Left lung (tissue), 10 donors: Measurements from ENCODE around the gene CSTPP1. TPM values are rescaled to one million over a fixed set of nuclear protein-coding genes. Genes with fewer than 3 reads are reported as not detected.

ENCODE experiments used
- ATAC-seq: fragments of 200-7000 bp; cut with Tn5 transposase; one replicate; pipeline ENCODE4 v1.9.1; 2020; ENCODE audit warnings: moderate library complexity
- DNase-seq, 4 donors: peaks; one replicate each; pipeline ENCODE4 v3.0.0-alpha.2; 2013 to 2020
- H3K27ac ChIP-seq, 2 donors: fragments of 200-600 bp; sonication (generic) in 1 of 2; one replicate each; pipeline versions ENCODE4 v1.5.0 to v1.8.0; 2020 to 2021
- H3K27me3 ChIP-seq, 2 donors: fragments of 200-600 bp; sonication (generic) in 1 of 2; one replicate each; pipeline versions ENCODE4 v1.5.0 to v1.8.0; 2020 to 2021
- H3K36me3 ChIP-seq, 2 donors: fragments of 200-600 bp; sonication (generic) in 1 of 2; one replicate each; pipeline versions ENCODE4 v1.5.0 to v1.8.0; 2020 to 2021
- H3K4me1 ChIP-seq, 2 donors: fragments of 200-600 bp; one replicate each; pipeline ENCODE4 v1.8.0; 2021
- H3K4me3 ChIP-seq, 2 donors: fragments of 200-600 bp; sonication (generic) in 1 of 2; one replicate each; pipeline versions ENCODE4 v1.5.0 to v1.8.0; 2020 to 2021; ENCODE audit warnings: mild to moderate bottlenecking in 1 of 2
- H3K9me3 ChIP-seq, 2 donors: fragments of 200-600 bp; sonication (generic) in 1 of 2; one replicate each; pipeline versions ENCODE4 v1.5.0 to v1.8.0; 2020 to 2021
- CTCF ChIP-seq, 2 donors: fragments of 200-600 bp; sonication (generic) in 1 of 2; IDR thresholded peaks; one replicate each; pipeline versions ENCODE4 v1.5.0 to v1.8.0; 2021; ENCODE audit warnings: antibody characterized with exemption in 2 of 2
- intact Hi-C, 2 donors: fragments of 100-400 bp; cut with DNase I; formaldehyde crosslinking; loops; one replicate each; pipeline versions ENCODE4 v1.11.2 to v1.14.2; 2022
- polyA plus RNA-seq, 6 donors: library from polyadenylated mRNA; unstranded; fragments of 120-200 nt; gene quantifications; one replicate each; pipeline ENCODE4 v1.2.1, GENCODE V29; 2013; ENCODE audit not compliant: insufficient read length in 6 of 6
- total RNA-seq, 2 donors: library from RNA; stranded (reverse); fragmentation: NEBNext Ultra II Directional; extraction: Animal tissue kit (Norgen Biotek cat#: 25700); gene quantifications; one replicate each; pipeline ENCODE4 v1.2.1, GENCODE V29; 2021
- donor health status: DM: no; HTN: yes; CAD: no.
- donor health status: DM: no; HTN: no; CAD: no.

Gene CSTPP1
- total and polyA plus RNA-seq, 8 donors = 28.7 to 56.0 (median 51.4) TPM

- DNase-seq = no peak
- no peak for ATAC-seq
- Histone ChIP-seq H3K36me3 (peaks cover 4 to 80% of the 10 kb centered on the region in 2 donors), H3K4me1 (no peaks in the 10 kb centered on the region), H3K27me3 (no peaks in the 10 kb centered on the region), H3K27ac (no peak overlapping the region), H3K4me3 (no peak overlapping the region), H3K9me3 (no peaks in the 10 kb centered on the region)
- intact Hi-C loops = no loop called here
- TF ChIP-seq CTCF (IDR thresholded peaks at IDR 0.05) = no peak
These were observed 228.8 kb downstream of the CSTPP1 start for GRCh38 chr11:47165253-47165840.

- ATAC-seq = no peak
- intact Hi-C loops = no loop called here
These were observed 229.8 kb downstream of the CSTPP1 start for GRCh38 chr11:47166368-47166767.

GRCh38 chr11:47171061-47171838, 234.7 kb downstream of the CSTPP1 start:
- Histone ChIP-seq H3K27ac (no peak overlapping the region), H3K9me3 (no peaks in the 10 kb centered on the region), H3K4me3 (no peak overlapping the region), H3K27me3 (no peaks in the 10 kb centered on the region), H3K36me3 (peaks cover 4 to 89% of the 10 kb centered on the region in 2 donors), H3K4me1 (peaks cover 8 to 25% of the 10 kb centered on the region in 2 donors)
- no peak for TF ChIP-seq CTCF (IDR thresholded peaks at IDR 0.05)
- intact Hi-C loops = no loop called here
- DNase-seq = no peak
- ATAC-seq = no peak

More at GRCh38 chr11:47166368-47166767, 229.8 kb downstream of the CSTPP1 start:
- Histone ChIP-seq H3K27ac (no peak overlapping the region), H3K4me3 (no peak overlapping the region), H3K27me3 (no peaks in the 10 kb centered on the region), H3K36me3 (peaks cover 4 to 90% of the 10 kb centered on the region in 2 donors), H3K4me1 (no peaks in the 10 kb centered on the region), H3K9me3 (no peaks in the 10 kb centered on the region)
- DNase-seq = no peak
- no peak for TF ChIP-seq CTCF (IDR thresholded peaks at IDR 0.05)

GRCh38 chr11:47171856-47172255, 235.3 kb downstream of the CSTPP1 start:
- Histone ChIP-seq H3K27ac (no peak overlapping the region), H3K27me3 (no peaks in the 10 kb centered on the region), H3K9me3 (no peaks in the 10 kb centered on the region), H3K4me1 (peaks cover 8 to 25% of the 10 kb centered on the region in 2 donors), H3K36me3 (peaks cover 4 to 83% of the 10 kb centered on the region in 2 donors), H3K4me3 (no peak overlapping the region)
- TF ChIP-seq CTCF (IDR thresholded peaks at IDR 0.05) = no peak
- no peak for ATAC-seq
- intact Hi-C loops = no loop called here
- DNase-seq = no peak

GRCh38 chr11:47172740-47173336, 236.3 kb downstream of the CSTPP1 start:
- no peak for TF ChIP-seq CTCF (IDR thresholded peaks at IDR 0.05)
- no peaks in the 10 kb centered on the region for H3K9me3 ChIP-seq
- no peaks in the 10 kb centered on the region for H3K27me3 ChIP-seq
- DNase-seq = no peak
- peaks cover 4 to 73% of the 10 kb centered on the region in 2 donors for H3K36me3 ChIP-seq
- intact Hi-C loops = no loop called here
- peaks cover 12 to 33% of the 10 kb centered on the region in 2 donors for H3K4me1 ChIP-seq
- ATAC-seq = no peak
- no peak overlapping the region for H3K4me3 ChIP-seq
- no peak overlapping the region for H3K27ac ChIP-seq
